AG09319 (cell line): ENCODE measurements around the gene RALGPS1.

Source experiments
- DNase-seq: peaks from one replicate; pipeline ENCODE4 v3.0.0-alpha.2; 2010; ENCODE audit warnings: low read depth; ENCODE audit errors: extremely low read depth
- CTCF ChIP-seq: IDR thresholded peaks from 2 replicates; pipeline ENCODE4 v1.5.1; 2011; ENCODE audit warnings: low read depth, mild to moderate bottlenecking, inconsistent platforms, low read length, moderate library complexity

RALGPS1 gene

DNA sequence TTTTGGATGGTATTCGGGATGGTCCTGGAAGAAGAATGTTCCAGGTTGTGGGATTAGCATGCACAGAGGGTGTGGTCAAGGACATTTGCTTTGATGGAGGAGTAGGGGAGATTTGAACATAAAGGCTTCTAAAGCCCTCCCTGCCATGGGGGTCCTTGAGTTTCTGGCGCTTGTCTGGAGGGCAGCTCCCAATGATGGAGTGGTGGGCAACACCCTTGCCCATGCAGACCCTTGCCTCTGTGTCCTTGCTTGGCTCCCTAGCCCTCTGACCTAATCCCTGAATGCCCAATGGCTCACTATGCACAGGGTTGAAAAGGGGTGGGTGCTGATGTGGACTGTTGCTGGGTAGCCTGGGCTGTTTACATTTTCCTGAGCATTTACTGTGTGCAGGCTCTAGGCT is 66.6 kb downstream of the RALGPS1 start:
- DNase-seq, result no peak
- no peak for TF ChIP-seq CTCF

DNA sequence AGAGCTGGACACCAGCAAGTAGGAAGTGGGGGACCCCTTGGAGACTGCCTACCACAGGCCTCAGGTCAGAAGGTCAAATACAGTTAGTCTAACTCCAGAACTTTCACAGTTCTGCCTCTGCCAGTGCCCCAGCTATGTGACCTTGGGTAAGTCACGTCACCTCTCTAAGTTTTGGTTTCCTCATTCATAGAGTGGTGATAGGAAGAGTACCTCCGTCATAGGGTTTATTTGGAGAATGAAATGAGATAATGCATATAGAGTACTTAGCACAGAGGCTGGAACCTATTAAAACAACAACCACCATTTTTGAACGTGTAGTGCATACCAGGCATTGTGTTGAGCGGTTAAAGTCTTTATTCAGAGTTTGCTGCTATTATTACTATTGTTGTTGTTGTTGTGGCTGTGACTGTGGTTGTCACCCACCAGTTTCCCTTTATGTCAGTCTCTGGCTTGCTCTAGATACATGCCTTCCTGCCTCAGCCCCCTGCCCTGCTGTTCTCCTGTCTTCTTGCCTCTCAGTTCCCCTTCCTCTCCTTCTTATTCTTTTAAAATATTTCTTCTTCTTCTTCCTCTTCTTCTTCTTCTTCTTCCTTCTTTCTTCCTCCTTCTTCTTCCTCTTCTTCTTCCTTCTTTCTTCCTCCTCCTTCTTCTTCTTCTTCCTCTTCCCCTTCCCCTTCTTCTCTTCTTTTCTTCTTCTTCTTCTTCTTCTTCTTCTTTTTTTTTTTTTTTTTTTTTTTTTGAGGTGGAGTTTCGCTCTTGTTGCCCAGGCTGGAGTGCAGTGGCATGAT is 67.8 kb downstream of the RALGPS1 start:
- no peak for DNase-seq
- TF ChIP-seq CTCF, result no peak

- DNase-seq, result no peak
- TF ChIP-seq CTCF, result no peak
These were observed 69.2 kb downstream of the RALGPS1 start for GRCh38 chr9:126983767-126984166.

DNA sequence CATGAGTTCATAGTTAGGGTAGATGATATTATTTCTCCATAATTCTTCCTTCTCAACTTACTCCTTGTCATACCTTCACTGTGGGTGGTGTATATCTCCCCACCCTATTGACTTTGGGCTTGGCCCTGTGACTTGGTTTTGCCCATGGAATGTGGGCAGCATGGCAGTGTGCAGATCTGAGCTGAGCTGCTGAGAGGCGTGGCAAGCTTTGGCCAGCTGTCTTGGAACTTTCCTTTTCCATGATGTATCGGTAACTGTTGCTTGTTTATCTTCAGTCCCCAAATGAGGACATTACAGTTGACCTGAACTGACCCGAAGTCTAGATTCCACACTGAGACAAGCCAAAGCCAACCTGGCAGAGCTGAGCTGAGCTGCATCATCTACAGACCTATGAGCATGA is 70.4 kb downstream of the RALGPS1 start:
- TF ChIP-seq CTCF, result no peak
- DNase-seq, result no peak

DNA sequence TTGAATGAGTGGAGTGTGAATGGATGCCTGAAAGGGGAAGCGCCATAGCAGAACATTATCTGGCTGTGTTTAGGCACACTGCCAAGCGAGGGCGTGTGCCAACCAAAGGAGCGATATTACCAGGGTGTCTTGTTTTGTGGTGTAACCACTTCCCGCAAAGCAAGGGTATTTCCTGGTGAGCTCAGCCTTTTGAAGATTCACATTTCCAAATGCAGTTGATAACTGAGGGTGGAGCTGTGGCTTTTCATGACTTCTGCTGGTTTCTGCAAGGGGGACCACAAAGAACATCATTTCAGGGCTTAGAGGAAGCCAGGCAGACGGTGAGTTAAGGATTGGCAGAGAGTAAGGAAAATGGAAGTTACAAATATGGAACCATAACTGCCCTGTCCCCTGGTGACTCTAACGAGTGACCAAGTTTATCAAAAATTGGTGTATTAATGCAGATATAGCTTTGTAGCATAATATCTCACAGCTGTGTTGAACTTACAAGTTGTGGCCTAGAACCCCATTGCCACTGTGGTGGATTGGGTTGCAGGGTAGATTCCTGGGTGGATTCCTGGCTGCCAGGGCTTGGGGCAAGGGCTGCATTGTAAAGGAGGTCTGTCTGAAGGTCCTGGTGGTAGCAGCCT is 71.4 kb downstream of the RALGPS1 start:
- no peak for TF ChIP-seq CTCF
- DNase-seq, result no peak

DNA sequence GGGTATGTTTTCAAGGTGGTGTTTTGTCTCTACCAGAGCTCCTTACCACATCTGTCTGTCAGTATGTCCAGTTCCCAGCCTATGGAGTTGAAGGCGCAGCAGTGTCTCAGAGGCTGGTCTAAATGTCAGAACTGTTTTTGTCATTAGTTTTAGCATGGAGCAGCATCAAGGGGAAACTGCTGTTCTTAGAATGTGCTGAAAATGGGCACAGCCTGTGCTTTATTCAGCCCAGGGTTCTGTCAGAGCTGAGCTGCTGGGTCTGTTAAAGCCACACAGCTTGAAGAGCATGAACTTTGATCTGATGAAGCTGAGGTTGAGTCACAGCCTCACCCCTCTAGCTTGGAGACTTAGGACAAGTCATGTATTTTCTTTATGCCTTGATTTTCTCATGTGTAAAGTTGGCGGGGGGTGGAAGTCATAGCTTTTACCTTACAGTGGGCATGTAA is 71.9 kb downstream of the RALGPS1 start:
- TF ChIP-seq CTCF, result no peak
- DNase-seq, result no peak

- no peak for TF ChIP-seq CTCF
- no peak for DNase-seq
These were observed 74.3 kb downstream of the RALGPS1 start for GRCh38 chr9:126988857-126989256.
